ENCODE measurements around the gene MED15.

- no peak for TF ChIP-seq GABPA (IDR thresholded peaks at IDR 0.05; ENCODE audit: low read depth)
- TF ChIP-seq, protein P1, sequence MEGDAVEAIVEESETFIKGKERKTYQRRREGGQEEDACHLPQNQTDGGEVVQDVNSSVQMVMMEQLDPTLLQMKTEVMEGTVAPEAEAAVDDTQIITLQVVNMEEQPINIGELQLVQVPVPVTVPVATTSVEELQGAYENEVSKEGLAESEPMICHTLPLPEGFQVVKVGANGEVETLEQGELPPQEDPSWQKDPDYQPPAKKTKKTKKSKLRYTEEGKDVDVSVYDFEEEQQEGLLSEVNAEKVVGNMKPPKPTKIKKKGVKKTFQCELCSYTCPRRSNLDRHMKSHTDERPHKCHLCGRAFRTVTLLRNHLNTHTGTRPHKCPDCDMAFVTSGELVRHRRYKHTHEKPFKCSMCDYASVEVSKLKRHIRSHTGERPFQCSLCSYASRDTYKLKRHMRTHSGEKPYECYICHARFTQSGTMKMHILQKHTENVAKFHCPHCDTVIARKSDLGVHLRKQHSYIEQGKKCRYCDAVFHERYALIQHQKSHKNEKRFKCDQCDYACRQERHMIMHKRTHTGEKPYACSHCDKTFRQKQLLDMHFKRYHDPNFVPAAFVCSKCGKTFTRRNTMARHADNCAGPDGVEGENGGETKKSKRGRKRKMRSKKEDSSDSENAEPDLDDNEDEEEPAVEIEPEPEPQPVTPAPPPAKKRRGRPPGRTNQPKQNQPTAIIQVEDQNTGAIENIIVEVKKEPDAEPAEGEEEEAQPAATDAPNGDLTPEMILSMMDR (IDR thresholded peaks at IDR 0.05 in 2 of 3, conservative IDR thresholded peaks at IDR 0.05 in 1 of 3; ENCODE audit: control insufficient read depth in 2 of 3, extremely low read depth in 1 of 3, insufficient read depth in 1 of 3, low read depth in 3 of 3, low read length in 3 of 3): no peak
- TF ChIP-seq SUZ12 (IDR thresholded peaks at IDR 0.05; ENCODE audit: unreplicated experiment): no peak
- TF ChIP-seq RFX5 (IDR thresholded peaks at IDR 0.05; ENCODE audit: low read depth, low read length): no peak
- peak; percentile 33; the same call in 1 of the 2 replicates for TF ChIP-seq POLR2A (IDR thresholded peaks at IDR 0.05; ENCODE audit: low read depth, low read length)
- no peak for TF ChIP-seq MYC (IDR thresholded peaks at IDR 0.05; ENCODE audit: insufficient read depth, insufficient read length, insufficient replicate concordance, low read length, severe bottlenecking)
- no peak for TF ChIP-seq MEF2A (IDR thresholded peaks at IDR 0.05; ENCODE audit: insufficient read depth, low read depth, low read length)
Observed at GRCh38 chr22:20532256-20532993, 25.0 kb downstream of the MED15 start.

Data from GM12878 (cell line).